HCT116 (cell line): Measurements from ENCODE around the gene FAM234B. TPM values are rescaled to one million over a fixed set of nuclear protein-coding genes. Genes with fewer than 3 reads are reported as not detected.
"Not testable (repeated sequence)": the region's sequence is repeated elsewhere in the genome, so short reads cannot be mapped to it uniquely, and the experiment has no call there.

Experiments
- ATAC-seq: fragments of 200-7000 bp; cut with Tn5 transposase; 2 replicates; pipeline ENCODE4 v1.9.1; 2020; ENCODE audit warnings: mild to moderate bottlenecking, moderate library complexity
- BruUV-seq: library from RNA; stranded (reverse); fragments of 400-500 nt; replicated peaks from 2 replicates; lab custom pipeline; 2021; lab: Mats Ljungman, UMichigan
- CTCF ChIA-PET: fragments of 300-600 bp; sonication (Branson Sonifier 250); formaldehyde crosslinking; loops from one replicate; lab custom pipeline; 2021; ENCODE audit warnings: antibody characterized with exemption; lab: Charles Lee
- POLR2A ChIA-PET: fragments of 300-600, 350-600 bp; sonication (Branson Sonifier 250); formaldehyde crosslinking; loops from one replicate; lab custom pipeline; 2021; ENCODE audit warnings: antibody characterized with exemption; lab: Charles Lee
- RAD21 ChIA-PET, 2 experiments: fragments of 300-600 bp; sonication (Branson Sonifier 250); formaldehyde crosslinking; loops; one replicate each; lab custom pipeline; 2023; ENCODE audit warnings: low total read pairs in 2 of 2; ENCODE audit not compliant: uncharacterized antibody in 2 of 2, unreplicated experiment in 2 of 2, low non-redundant PET in 1 of 2; lab: Charles Lee
- DNase-seq: peaks from one replicate; pipeline ENCODE4 v3.0.0-alpha.2; 2010; ENCODE audit warnings: low read depth, low spot score
- H2AFZ ChIP-seq: fragments of 200-600 bp; shearing (Covaris generic), sonication (generic); 2 replicates; pipeline ENCODE4 v1.6.1; 2017; ENCODE audit warnings: low read depth, mixed run types, mixed read lengths, antibody characterized with exemption, low read length; ENCODE audit not compliant: poor library complexity, severe bottlenecking
- H3K27ac ChIP-seq: 2 replicates; pipeline ENCODE4 v1.5.1; 2012; ENCODE audit warnings: low read depth, low read length
- H3K27me3 ChIP-seq: fragments of 200-600 bp; sonication (generic); 2 replicates; pipeline ENCODE4 v1.6.1; 2016; ENCODE audit warnings: mixed run types, low read length, mixed read lengths; ENCODE audit not compliant: insufficient read depth
- H3K36me3 ChIP-seq, 2 experiments: fragments of 200-500 bp in 1 of 2; fragments of 200-600 bp in 1 of 2; sonication (Bioruptor generic) in 1 of 2; sonication (generic) in 1 of 2; 2 replicates each; pipeline versions ENCODE4 v1.5.1 to v1.6.1; 2014 to 2016; ENCODE audit warnings: low read length in 2 of 2, inconsistent platforms in 1 of 2, mixed read lengths in 1 of 2, mixed run types in 1 of 2; ENCODE audit not compliant: insufficient read depth in 2 of 2, control insufficient read depth in 1 of 2
- H3K4me1 ChIP-seq, 2 experiments: fragments of 200-600 bp in 1 of 2; sonication (generic) in 1 of 2; 2 replicates each; pipeline versions ENCODE4 v1.5.1 to v1.6.1; 2012 to 2017; ENCODE audit warnings: low read length in 2 of 2, inconsistent platforms in 1 of 2, mild to moderate bottlenecking in 1 of 2, mixed read lengths in 1 of 2, mixed run types in 1 of 2, moderate library complexity in 1 of 2; ENCODE audit not compliant: insufficient read depth in 2 of 2, control insufficient read depth in 1 of 2
- H3K4me2 ChIP-seq: fragments of 200-600 bp; sonication (generic); 2 replicates; pipeline ENCODE4 v1.6.1; 2017; ENCODE audit warnings: mixed run types, low read length, mixed read lengths
- H3K4me3 ChIP-seq, 2 experiments: fragments of 200-600 bp in 1 of 2; sonication (generic) in 1 of 2; replicated peaks in 1 of 2; 2 replicates each; pipeline ENCODE4 v1.5.1; 2011 to 2016; ENCODE audit warnings: low read length in 2 of 2, control low read depth in 1 of 2, low read depth in 1 of 2, mild to moderate bottlenecking in 1 of 2, mixed read lengths in 1 of 2, mixed run types in 1 of 2
- H3K79me2 ChIP-seq: fragments of 200-600 bp; sonication (generic); 2 replicates; pipeline ENCODE4 v1.6.1; 2017; ENCODE audit warnings: mild to moderate bottlenecking, mixed run types, low read length, moderate library complexity, mixed read lengths; ENCODE audit not compliant: insufficient read depth
- H3K9ac ChIP-seq: fragments of 200-600 bp; sonication (generic); 2 replicates; pipeline ENCODE4 v1.6.1; 2016; ENCODE audit warnings: low read length, mixed read lengths
- H3K9me2 ChIP-seq: fragments of 200-600 bp; sonication (generic), shearing (Covaris generic); 2 replicates; pipeline ENCODE4 v1.6.1; 2017; ENCODE audit warnings: mixed run types, mild to moderate bottlenecking, moderate library complexity; ENCODE audit not compliant: insufficient read depth
- H3K9me3 ChIP-seq, 2 experiments: fragments of 200-500 bp in 1 of 2; fragments of 200-600 bp in 1 of 2; sonication (Bioruptor generic) in 1 of 2; sonication (generic) in 1 of 2; 2 replicates each; pipeline ENCODE4 v1.6.1; 2014 to 2017; ENCODE audit warnings: low read length in 2 of 2, mixed read lengths in 2 of 2, inconsistent platforms in 1 of 2, low read depth in 1 of 2, mild to moderate bottlenecking in 1 of 2, mixed run types in 1 of 2, moderate library complexity in 1 of 2; ENCODE audit not compliant: control insufficient read depth in 1 of 2, insufficient read depth in 1 of 2
- H4K20me1 ChIP-seq: fragments of 200-600 bp; sonication (generic), shearing (Covaris generic); 2 replicates; pipeline ENCODE4 v1.6.1; 2017; ENCODE audit warnings: mixed run types, mild to moderate bottlenecking, moderate library complexity; ENCODE audit not compliant: insufficient read depth
- CBX3 ChIP-seq: IDR thresholded peaks from 2 replicates; pipeline ENCODE4 v1.6.1; 2012; ENCODE audit warnings: low read depth
- CEBPB ChIP-seq: IDR thresholded peaks from 2 replicates; pipeline ENCODE4 v1.6.1; 2012; ENCODE audit warnings: low read depth
- EGR1 ChIP-seq: IDR thresholded peaks from 2 replicates; pipeline ENCODE4 v1.6.1; 2012; ENCODE audit warnings: low read depth
- EZH2 ChIP-seq: fragments of 200-600 bp; sonication (generic); IDR thresholded peaks from 2 replicates; pipeline ENCODE4 v1.6.1; 2017; ENCODE audit warnings: antibody characterized with exemption, mixed run types
- FOSL1 ChIP-seq: IDR thresholded peaks from 2 replicates; pipeline ENCODE4 v1.6.1; 2012; ENCODE audit warnings: low read depth
- POLR2A ChIP-seq: IDR thresholded peaks from 2 replicates; pipeline ENCODE4 v1.7.0; 2011; ENCODE audit warnings: borderline replicate concordance; ENCODE audit not compliant: insufficient read depth, insufficient read length; ENCODE audit errors: extremely low read depth
- RAD21 ChIP-seq: IDR thresholded peaks from 2 replicates; pipeline ENCODE4 v1.6.1; 2012; ENCODE audit warnings: low read depth, mild to moderate bottlenecking
- SP1 ChIP-seq: IDR thresholded peaks from 2 replicates; pipeline ENCODE4 v1.6.1; 2012; ENCODE audit warnings: low read depth
- intact Hi-C: fragments of 100-400 bp; cut with micrococcal nuclease; formaldehyde crosslinking; loops from 2 replicates; pipeline ENCODE4 v1.10.0; 2022
- total RNA-seq: library from RNA; stranded (reverse); gene quantifications from one replicate; pipeline ENCODE4 v1.2.1, GENCODE V29; 2021; ENCODE audit not compliant: unreplicated experiment
- TF ChIP-seq, protein P1 (sequence below): IDR thresholded peaks from 2 replicates; pipeline ENCODE4 v1.6.1; 2012
- TF ChIP-seq, protein P2 (sequence below): IDR thresholded peaks from 2 replicates; pipeline ENCODE4 v1.6.1; 2012; ENCODE audit warnings: low read depth
- TF ChIP-seq, protein P3 (sequence below), 3 experiments: fragments of 200-600 bp in 1 of 3; sonication (generic) in 1 of 3; IDR thresholded peaks in 2 of 3; conservative IDR thresholded peaks in 1 of 3; 2 replicates each; pipeline ENCODE4 v1.5.1; 2012 to 2017; ENCODE audit warnings: low read depth in 2 of 3, low read length in 2 of 3, antibody characterized with exemption in 1 of 3, borderline replicate concordance in 1 of 3, control low read depth in 1 of 3, mild to moderate bottlenecking in 1 of 3, mixed read lengths in 1 of 3, mixed run types in 1 of 3, moderate library complexity in 1 of 3; ENCODE audit not compliant: insufficient read depth in 1 of 3
- TF ChIP-seq, protein P4 (sequence below): IDR thresholded peaks from 2 replicates; pipeline ENCODE4 v1.6.1; 2011; ENCODE audit warnings: mild to moderate bottlenecking, low read length, moderate library complexity; ENCODE audit not compliant: insufficient replicate concordance; ENCODE audit errors: extremely low read depth

Gene FAM234B
- total RNA-seq, 1 experiment from 2014 or later: 15.9 TPM

DNA sequence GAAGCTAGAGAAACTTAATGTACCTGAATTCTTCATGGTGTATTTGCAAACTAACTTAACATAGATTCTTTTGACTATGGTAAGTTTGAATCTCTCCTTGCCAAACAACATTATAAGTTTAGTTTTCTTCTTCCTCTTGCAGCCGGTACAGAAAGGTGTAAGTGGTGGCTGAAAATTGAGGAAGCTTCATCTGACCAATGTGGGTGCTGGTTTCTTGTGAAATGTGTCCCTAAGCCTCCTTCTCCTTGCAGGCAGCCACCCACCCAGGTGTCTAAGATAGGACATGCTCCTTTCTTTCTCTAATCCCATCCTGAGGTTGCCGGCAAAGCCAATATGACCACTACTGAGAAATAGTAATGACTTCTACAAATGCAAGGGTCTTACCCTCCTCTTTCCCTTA is 38.7 kb downstream of the FAM234B start:
- no peaks in the 10 kb centered on the region for H3K9me3 ChIP-seq
- H3K4me2 ChIP-seq: no peak overlapping the region
- H3K27ac ChIP-seq: no peak overlapping the region
- no peak overlapping the region for H3K4me3 ChIP-seq
- no peaks in the 10 kb centered on the region for H4K20me1 ChIP-seq
- H3K36me3 ChIP-seq: 0 out of 4 replicates have a peak, but pooled peaks cover 0 to 3% of the 10 kb centered on the region in 2 experiments
- ATAC-seq (no peak), DNase-seq (no peak)
- TF ChIP-seq EZH2 (no peak), EGR1 (no peak), CBX3 (no peak), RAD21 (no peak), CEBPB (no peak), POLR2A (no peak), FOSL1 (no peak), SP1 (no peak)
- TF ChIP-seq, protein P1, sequence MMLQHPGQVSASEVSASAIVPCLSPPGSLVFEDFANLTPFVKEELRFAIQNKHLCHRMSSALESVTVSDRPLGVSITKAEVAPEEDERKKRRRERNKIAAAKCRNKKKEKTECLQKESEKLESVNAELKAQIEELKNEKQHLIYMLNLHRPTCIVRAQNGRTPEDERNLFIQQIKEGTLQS: no peak
- TF ChIP-seq, protein P2, sequence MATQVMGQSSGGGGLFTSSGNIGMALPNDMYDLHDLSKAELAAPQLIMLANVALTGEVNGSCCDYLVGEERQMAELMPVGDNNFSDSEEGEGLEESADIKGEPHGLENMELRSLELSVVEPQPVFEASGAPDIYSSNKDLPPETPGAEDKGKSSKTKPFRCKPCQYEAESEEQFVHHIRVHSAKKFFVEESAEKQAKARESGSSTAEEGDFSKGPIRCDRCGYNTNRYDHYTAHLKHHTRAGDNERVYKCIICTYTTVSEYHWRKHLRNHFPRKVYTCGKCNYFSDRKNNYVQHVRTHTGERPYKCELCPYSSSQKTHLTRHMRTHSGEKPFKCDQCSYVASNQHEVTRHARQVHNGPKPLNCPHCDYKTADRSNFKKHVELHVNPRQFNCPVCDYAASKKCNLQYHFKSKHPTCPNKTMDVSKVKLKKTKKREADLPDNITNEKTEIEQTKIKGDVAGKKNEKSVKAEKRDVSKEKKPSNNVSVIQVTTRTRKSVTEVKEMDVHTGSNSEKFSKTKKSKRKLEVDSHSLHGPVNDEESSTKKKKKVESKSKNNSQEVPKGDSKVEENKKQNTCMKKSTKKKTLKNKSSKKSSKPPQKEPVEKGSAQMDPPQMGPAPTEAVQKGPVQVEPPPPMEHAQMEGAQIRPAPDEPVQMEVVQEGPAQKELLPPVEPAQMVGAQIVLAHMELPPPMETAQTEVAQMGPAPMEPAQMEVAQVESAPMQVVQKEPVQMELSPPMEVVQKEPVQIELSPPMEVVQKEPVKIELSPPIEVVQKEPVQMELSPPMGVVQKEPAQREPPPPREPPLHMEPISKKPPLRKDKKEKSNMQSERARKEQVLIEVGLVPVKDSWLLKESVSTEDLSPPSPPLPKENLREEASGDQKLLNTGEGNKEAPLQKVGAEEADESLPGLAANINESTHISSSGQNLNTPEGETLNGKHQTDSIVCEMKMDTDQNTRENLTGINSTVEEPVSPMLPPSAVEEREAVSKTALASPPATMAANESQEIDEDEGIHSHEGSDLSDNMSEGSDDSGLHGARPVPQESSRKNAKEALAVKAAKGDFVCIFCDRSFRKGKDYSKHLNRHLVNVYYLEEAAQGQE: no peak
- TF ChIP-seq, protein P3, sequence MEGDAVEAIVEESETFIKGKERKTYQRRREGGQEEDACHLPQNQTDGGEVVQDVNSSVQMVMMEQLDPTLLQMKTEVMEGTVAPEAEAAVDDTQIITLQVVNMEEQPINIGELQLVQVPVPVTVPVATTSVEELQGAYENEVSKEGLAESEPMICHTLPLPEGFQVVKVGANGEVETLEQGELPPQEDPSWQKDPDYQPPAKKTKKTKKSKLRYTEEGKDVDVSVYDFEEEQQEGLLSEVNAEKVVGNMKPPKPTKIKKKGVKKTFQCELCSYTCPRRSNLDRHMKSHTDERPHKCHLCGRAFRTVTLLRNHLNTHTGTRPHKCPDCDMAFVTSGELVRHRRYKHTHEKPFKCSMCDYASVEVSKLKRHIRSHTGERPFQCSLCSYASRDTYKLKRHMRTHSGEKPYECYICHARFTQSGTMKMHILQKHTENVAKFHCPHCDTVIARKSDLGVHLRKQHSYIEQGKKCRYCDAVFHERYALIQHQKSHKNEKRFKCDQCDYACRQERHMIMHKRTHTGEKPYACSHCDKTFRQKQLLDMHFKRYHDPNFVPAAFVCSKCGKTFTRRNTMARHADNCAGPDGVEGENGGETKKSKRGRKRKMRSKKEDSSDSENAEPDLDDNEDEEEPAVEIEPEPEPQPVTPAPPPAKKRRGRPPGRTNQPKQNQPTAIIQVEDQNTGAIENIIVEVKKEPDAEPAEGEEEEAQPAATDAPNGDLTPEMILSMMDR (IDR thresholded peaks at IDR 0.05 in 2 of 3, conservative IDR thresholded peaks at IDR 0.05 in 1 of 3; ENCODE audit: borderline replicate concordance in 1 of 3, insufficient read depth in 1 of 3, low read depth in 2 of 3, low read length in 2 of 3): no peak
- TF ChIP-seq, protein P4, sequence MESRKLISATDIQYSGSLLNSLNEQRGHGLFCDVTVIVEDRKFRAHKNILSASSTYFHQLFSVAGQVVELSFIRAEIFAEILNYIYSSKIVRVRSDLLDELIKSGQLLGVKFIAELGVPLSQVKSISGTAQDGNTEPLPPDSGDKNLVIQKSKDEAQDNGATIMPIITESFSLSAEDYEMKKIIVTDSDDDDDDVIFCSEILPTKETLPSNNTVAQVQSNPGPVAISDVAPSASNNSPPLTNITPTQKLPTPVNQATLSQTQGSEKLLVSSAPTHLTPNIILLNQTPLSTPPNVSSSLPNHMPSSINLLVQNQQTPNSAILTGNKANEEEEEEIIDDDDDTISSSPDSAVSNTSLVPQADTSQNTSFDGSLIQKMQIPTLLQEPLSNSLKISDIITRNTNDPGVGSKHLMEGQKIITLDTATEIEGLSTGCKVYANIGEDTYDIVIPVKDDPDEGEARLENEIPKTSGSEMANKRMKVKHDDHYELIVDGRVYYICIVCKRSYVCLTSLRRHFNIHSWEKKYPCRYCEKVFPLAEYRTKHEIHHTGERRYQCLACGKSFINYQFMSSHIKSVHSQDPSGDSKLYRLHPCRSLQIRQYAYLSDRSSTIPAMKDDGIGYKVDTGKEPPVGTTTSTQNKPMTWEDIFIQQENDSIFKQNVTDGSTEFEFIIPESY: no peak
- ChIA-PET CTCF (no interaction called here), POLR2A (no interaction called here), RAD21 (no interaction called here)
- H3K27me3 ChIP-seq: no peaks in the 10 kb centered on the region
- H3K79me2 ChIP-seq: no peaks in the 10 kb centered on the region
- intact Hi-C loops: no loop called here
- H2AFZ ChIP-seq: no peak overlapping the region
- no peaks in the 10 kb centered on the region for H3K4me1 ChIP-seq
- H3K9me2 ChIP-seq: no peaks in the 10 kb centered on the region
- no TSS peak for BruUV-seq
- no peak overlapping the region for H3K9ac ChIP-seq

DNA sequence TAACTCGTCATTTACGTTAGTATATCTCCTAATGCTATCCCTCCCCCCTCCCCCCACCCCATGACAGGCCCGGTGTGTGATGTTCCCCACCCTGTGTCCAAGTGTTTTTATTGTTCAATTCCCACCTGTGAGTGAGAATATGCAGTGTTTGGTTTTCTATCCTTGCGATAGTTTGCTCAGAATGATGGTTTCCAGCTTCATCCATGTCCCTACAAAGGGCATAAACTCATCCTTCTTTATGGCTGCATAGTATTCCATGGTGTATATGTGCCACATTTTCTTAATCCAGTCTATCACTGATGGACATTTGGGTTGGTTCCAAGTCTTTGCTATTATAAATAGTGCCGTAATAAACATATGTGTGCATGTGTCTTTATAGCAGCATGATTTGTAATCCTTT is 39.5 kb downstream of the FAM234B start:
- H3K4me1 ChIP-seq, H3K9me2 ChIP-seq, CTCF ChIA-PET, BruUV-seq, H2AFZ ChIP-seq, H3K4me2 ChIP-seq, DNase-seq, H3K27me3 ChIP-seq, H3K9me3 ChIP-seq, POLR2A ChIA-PET, H3K36me3 ChIP-seq, H4K20me1 ChIP-seq, H3K4me3 ChIP-seq, H3K9ac ChIP-seq, H3K27ac ChIP-seq, ATAC-seq, intact Hi-C loops, RAD21 ChIA-PET, H3K79me2 ChIP-seq: not testable (repeated sequence)
